HG03565 (cell line): Measurements from ENCODE around the gene KCNT1.

Experiments used
- ATAC-seq: cut with Tn5 transposase; IDR thresholded peaks from one replicate; pipeline ENCODE4 v1.9.1; 2021; ENCODE audit warnings: mild to moderate bottlenecking, moderate library complexity; ENCODE audit not compliant: unreplicated experiment

The KCNT1 gene

GRCh38 chr9:135744333-135745070 lies 42.5 kb downstream of the KCNT1 start:
- ATAC-seq: no peak

DNA sequence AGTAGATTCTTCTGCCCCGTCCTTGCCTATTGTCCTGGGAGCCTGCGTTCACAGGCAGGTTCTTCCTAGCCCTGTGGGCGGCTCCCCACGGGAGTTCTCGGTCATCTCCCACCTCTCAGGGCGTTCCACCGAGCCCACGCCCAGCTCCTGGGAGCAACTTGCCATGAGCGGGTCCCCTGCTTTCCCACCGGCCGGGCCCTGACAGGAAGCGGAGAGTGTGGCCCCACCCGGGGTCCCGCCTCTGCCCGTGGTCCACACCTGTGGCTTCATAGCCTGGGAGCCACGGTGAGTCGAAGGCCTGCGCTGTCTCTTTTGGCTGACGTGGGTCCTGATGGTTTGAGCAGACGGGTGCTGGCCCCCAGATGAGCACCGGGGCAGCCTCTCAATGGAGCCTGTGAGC lies 43.2 kb downstream of the KCNT1 start:
- no peak for ATAC-seq

GRCh38 chr9:135745686-135746324 lies 43.8 kb downstream of the KCNT1 start:
- no peak for ATAC-seq

- ATAC-seq: no peak
Observed at GRCh38 chr9:135746565-135746964, 44.6 kb downstream of the KCNT1 start.

DNA sequence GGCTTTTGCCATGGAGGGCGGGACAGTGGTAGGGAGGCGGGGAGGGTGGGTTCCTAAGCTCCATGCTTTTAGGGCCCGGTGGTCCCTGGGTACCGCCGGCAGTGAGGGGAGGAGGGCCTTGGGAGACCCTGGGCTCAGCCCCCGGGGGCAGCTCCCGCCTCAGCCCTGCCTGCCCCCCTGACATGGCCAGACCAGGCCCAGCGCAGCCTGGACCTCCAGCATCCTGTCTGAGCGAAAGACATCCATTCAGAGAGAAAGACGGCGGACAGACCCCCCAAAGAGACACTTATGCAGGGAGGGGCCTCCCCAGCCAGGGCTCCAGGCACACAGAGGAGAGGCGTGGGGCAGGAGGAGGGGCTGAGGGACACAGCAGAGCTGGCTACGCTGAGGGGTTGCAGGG lies 45.3 kb downstream of the KCNT1 start:
- no peak for ATAC-seq

DNA sequence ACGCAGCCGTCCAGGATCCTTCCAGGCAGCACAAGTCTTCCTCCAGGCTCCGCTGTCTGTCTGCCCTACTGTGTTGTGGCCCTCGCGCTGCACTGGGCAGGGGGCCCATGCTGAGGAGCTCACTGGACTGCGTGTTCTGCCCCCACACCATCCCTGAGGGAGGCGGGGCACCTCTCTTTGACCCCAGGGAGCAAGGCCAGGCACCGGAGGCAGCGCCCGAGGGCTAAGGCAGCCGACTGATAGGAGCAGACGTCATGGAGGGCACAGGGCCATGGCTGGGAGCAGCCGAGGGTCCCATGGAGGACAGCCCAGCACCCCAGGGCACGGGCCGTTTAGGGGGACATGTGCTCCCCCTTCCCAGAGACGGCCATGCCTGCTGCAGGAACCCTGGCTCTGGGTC lies 46.7 kb downstream of the KCNT1 start:
- no peak for ATAC-seq

GRCh38 chr9:135749171-135750045 lies 47.4 kb downstream of the KCNT1 start:
- no peak for ATAC-seq

GRCh38 chr9:135750786-135751185 lies 48.8 kb downstream of the KCNT1 start:
- no peak for ATAC-seq

DNA sequence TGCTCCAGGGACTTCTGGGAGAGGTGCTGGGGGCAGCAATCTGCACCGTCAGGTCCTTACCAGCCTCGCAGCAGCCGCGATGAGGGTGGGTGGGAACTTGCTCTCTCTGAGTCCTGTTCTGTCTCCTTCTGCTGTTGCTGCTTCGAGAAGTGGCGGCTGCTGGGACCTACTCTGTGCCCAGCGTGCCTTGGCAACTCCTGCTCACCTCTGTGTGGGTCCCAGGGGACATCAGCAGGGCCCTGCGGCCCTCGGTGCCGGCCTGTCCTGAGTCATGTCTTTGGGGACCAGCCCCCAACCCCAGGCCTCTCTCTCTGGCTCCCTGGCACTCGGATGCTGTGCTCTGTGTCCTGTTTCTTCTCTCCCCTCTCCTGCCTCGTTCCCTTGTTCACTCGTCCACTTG lies 49.5 kb downstream of the KCNT1 start:
- ATAC-seq: no peak

DNA sequence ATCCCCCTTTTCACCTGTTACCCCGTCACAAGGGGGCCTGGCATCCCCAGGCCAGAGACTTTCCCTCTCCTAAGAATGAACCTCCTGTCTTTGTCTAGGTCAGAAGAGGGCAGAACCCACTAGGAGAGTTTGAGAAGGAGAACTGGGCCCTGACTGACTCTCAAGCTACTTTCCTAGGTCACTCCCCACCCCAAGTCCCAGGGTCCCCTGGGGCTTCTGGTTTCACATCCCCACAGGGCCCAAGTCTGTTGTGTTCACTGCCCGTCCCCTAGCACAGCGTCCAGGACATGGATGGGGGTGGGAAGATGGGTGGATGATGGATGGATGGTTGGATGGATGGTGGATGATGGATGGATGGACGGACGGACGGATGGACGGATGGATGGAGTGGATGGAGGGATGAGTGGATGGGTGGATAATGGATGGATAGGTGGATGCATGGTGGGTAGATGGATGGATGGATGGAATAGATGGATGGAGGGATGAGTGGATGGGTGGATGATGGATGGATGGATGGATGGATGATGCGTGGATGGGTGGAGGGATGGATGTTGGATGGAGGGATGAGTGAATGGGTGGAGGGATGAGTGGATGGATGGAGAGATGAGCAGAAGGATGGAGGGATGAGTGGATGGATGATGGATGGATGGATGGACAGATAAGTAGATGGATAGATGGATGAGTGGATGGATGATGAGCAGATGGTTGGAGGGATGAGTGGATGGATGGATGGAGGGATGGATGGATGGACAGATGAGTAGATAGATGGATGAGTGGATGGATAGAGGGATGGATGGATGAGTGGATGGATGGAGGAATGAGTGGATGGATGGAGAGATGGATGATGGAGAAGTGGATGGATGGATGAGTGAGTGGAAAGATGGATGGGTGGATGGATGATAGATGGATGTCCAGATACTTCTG lies 50.6 kb downstream of the KCNT1 start:
- no peak for ATAC-seq

- no peak for ATAC-seq
Observed at GRCh38 chr9:135753391-135754105, 51.6 kb downstream of the KCNT1 start.

DNA sequence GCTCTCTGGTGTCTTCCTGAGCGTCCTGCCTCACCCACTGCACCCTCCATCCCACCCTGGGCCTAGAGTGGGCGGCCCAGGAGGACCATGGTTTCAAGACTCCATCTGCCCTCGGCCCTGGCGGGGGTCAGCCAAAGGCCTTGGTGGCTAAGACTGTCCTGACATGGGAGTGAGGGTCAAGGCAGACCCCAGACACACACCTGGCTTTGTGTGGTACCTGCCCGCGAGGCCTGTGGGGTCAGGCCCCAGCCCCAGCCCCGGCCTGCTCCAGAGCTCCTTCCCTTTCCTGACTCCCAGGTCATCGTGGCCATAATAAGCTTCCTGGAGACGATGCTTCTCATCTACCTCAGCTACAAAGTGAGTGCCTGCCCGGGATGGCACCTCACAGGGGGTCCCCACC lies 54.6 kb downstream of the KCNT1 start:
- no peak for ATAC-seq

DNA sequence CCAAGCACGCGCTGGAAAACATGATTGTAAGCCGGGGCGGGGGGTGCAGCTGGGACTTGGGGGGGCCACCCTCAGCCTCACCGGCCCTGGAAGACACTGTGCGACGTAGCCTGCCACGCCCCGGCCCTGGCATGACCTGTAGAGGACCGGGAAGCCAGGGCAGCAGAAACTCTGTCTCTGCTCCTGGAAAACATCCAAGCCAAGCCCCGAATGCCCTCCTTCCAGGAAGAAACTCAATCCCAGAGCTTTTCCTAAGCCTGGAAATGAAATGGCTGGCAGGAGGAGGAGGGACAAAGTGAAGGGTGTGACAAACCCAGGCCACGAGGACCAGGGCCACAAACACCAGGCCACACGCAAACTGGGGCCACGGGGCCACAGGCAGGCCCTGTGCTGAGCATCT lies 55.4 kb downstream of the KCNT1 start:
- no peak for ATAC-seq

DNA sequence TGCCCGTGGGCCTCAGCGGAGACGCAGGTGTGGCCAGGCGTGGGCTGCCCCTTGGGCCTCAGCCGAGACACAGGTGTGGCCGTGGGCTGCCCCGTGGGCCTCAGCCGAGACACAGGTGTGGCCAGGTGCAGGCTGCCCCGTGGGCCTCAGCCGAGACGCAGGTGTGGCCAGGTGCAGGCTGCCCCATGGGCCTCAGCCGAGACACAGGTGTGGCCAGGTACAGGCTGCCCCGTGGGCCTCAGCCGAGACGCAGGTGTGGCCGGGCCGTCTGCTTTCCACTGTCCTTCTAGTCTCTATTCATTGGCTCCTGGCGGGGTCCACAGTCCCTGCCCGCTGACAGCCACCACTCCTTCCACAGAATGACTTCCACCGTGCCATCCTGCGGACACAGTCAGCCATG lies 56.1 kb downstream of the KCNT1 start:
- no peak for ATAC-seq

DNA sequence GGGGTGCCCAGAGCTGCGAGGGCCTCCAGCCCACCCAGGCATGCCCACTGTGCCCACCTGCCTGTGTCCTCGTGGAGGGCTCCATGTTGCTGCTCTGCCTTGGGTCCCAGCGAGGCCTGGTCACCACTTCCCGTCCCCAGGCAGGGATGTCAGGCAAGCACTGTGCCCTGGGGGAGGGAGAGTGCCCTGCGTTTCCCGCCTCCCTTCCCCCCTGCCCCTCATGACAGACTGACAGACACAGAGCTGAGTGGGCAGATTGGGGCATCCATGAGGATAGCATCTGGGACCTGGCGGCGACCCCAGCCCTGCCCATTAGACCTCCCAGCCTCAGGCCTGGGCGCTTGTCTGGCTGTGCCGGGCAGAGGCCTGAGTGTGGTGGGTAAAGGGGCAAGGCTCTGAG lies 56.9 kb downstream of the KCNT1 start:
- no peak for ATAC-seq

- ATAC-seq: no peak
Observed at GRCh38 chr9:135759676-135760300, 57.8 kb downstream of the KCNT1 start.

GRCh38 chr9:135760465-135760864 lies 58.5 kb downstream of the KCNT1 start:
- no peak for ATAC-seq

- ATAC-seq: no peak
Observed at GRCh38 chr9:135761150-135761844, 59.3 kb downstream of the KCNT1 start.

DNA sequence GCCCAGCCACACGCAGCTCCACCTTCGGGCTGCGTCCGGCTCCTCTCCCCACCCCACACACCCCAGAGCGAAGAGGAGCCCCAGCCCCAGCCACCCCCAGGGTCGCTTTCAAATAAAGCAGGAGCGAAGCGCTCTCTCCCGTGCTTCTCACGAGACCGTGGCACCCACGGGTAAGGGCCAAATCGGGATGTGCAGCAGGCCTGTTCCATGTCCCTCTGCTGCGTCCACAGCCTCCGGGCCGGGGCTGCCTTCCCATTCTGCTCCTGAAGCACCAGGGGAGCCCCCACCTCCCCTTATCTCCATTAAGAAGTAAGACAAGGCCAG lies 59.8 kb downstream of the KCNT1 start:
- no peak for ATAC-seq
